Endometrial microvascular endothelial cells (primary cell): ENCODE results near the gene ZEB2. TPM values are rescaled to one million over a fixed set of nuclear protein-coding genes. Genes with fewer than 3 reads are reported as not detected.

Experiments
- in situ Hi-C: cut with HindIII; loops from 2 replicates; pipeline ENCODE4 v1.10.0; 2017; ENCODE audit warnings: low sequenced_read_pairs, low pct_unique_long_range_greater_than_20kb; ENCODE audit errors: inconsistent ontology term
- total RNA-seq: library from RNA; depleted of rRNA; stranded (reverse); fragments of >200 nt; gene quantifications from one replicate; pipeline ENCODE4 v1.2.3, GENCODE V29; 2015; ENCODE audit errors: inconsistent ontology term

The ZEB2 gene
- total RNA-seq, 1 donor from 2014 or later = 9.7 TPM

GRCh38 chr2:144357623-144358373 lies 162.1 kb downstream of the ZEB2 start:
- in situ Hi-C loops = no loop called here

GRCh38 chr2:144356402-144356801 lies 163.5 kb downstream of the ZEB2 start:
- in situ Hi-C loops = no loop called here

DNA sequence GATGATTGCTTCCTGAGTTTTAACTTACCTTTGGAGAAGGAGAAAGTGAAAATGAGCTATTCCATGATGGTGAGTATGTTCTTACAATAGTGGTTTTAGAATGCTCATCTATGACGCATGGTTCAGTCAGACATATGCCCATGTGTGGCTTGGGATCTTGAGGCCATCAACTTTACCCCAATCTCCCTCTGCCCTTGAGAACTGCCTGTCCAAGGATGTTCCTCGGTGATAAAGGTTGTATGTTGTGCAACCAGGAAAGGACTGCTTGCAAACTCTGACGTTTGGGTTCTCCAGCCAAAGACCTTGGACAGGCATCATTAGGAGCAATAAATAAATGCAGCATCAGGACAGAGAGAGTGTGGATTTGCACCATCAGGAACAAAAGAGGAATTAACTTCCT lies 165.0 kb downstream of the ZEB2 start:
- in situ Hi-C loops = no loop called here

DNA sequence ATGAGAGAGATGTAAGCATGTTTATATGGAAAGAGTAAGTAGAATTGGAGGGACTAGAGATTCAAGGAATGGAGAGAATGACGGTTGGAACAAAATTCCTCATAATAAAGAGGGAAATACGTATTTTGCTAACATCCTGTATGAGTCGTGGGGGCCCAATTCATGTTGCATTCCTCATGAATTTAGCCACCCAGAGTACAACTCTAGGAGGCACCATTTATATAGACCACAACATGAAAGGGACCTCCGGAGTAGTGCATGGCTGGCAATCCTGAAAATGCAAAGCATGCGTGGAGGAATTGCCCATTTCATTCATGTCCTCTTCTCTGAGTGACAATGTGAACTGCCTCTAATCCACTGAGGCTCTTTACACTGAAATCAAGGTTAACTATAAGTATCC lies 168.2 kb downstream of the ZEB2 start:
- in situ Hi-C loops = no loop called here

GRCh38 chr2:144350151-144350802 lies 169.6 kb downstream of the ZEB2 start:
- in situ Hi-C loops = no loop called here

DNA sequence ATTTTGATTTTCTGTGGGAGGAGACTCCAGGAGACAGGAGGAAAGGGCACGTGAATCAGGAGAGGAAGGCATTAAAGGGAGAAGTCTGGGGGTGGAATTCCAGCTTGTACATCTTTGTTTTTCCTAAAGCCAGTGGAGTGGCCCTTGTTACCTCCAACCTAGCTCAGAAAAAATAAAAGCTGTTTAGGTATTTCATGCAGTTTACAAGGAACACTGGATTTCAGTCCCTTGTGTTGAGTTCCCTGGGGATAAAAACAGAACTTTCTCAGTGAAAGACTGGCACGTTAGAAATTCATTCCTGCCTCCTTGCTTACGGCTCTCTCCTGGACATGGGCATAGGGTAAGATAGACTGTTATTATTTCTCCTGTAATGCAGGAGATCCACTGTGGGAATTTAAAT lies 170.2 kb downstream of the ZEB2 start:
- in situ Hi-C loops = no loop called here

GRCh38 chr2:144348846-144349245 lies 171.1 kb downstream of the ZEB2 start:
- in situ Hi-C loops = no loop called here

GRCh38 chr2:144346229-144346628 lies 173.7 kb downstream of the ZEB2 start:
- in situ Hi-C loops = no loop called here

GRCh38 chr2:144343145-144343544 lies 176.8 kb downstream of the ZEB2 start:
- in situ Hi-C loops = no loop called here

DNA sequence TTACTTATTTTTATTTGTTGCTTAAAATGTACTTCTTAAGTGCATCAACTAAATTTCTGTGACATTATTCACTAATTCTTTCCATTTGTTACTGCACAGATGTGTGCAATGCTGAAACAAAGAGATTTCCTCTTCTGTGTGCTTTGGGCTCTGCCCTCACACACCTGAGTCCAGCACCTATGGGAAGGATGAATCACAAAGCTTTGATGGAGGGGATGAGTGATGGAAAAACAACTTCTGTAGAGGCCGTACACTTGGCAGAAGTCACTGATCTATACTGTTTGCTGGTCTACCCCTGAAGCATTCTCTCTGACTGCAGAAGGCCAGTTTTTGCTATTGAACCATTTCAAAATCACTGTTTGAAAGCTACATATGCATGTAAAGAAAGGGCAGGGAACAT lies 178.4 kb downstream of the ZEB2 start:
- in situ Hi-C loops = no loop called here

- in situ Hi-C loops = no loop called here
Observed at GRCh38 chr2:144339048-144339447, 180.9 kb downstream of the ZEB2 start.

- in situ Hi-C loops = no loop called here
Observed at GRCh38 chr2:144334551-144334950, 185.4 kb downstream of the ZEB2 start.
